ENCODE data around the gene DISC1. TPM values are rescaled to one million over a fixed set of nuclear protein-coding genes. Genes with fewer than 3 reads are reported as not detected.

The DISC1 gene
- total RNA-seq, 1 donor from 2014 or later: 16.0 TPM

GRCh38 chr1:231973830-231974229 is 347.2 kb downstream of the DISC1 start:
- peaks cover 3 to 4% of the 10 kb centered on the region in 2 donors for H3K9me3 ChIP-seq
- H3K27me3 ChIP-seq: no peaks in the 10 kb centered on the region
- TF ChIP-seq CTCF (IDR thresholded peaks at IDR 0.05): no peak
- DNase-seq (ENCODE audit: low spot score in 2 of 2): no peak
- H3K4me3 ChIP-seq: no peak overlapping the region
- H3K36me3 ChIP-seq: no peaks in the 10 kb centered on the region
- no peaks in the 10 kb centered on the region for H3K4me1 ChIP-seq
- intact Hi-C loops (cut with DNase I): no loop called here
- no peak overlapping the region for H3K27ac ChIP-seq

- intact Hi-C loops (cut with DNase I): no loop called here
- no peak for TF ChIP-seq CTCF (IDR thresholded peaks at IDR 0.05)
- Histone ChIP-seq H3K36me3 (no peaks in the 10 kb centered on the region), H3K4me3 (no peak overlapping the region), H3K9me3 (peaks cover 3 to 4% of the 10 kb centered on the region in 2 donors), H3K4me1 (no peaks in the 10 kb centered on the region), H3K27ac (no peak overlapping the region), H3K27me3 (no peaks in the 10 kb centered on the region)
- no peak for DNase-seq (ENCODE audit: low spot score in 2 of 2)
These were observed 349.6 kb downstream of the DISC1 start for GRCh38 chr1:231976231-231976630.

GRCh38 chr1:231981675-231982074 is 355.1 kb downstream of the DISC1 start:
- Histone ChIP-seq H3K9me3 (peaks cover 3 to 4% of the 10 kb centered on the region in 2 donors), H3K36me3 (no peaks in the 10 kb centered on the region), H3K4me3 (no peak overlapping the region), H3K27me3 (no peaks in the 10 kb centered on the region), H3K27ac (no peak overlapping the region), H3K4me1 (no peaks in the 10 kb centered on the region)
- intact Hi-C loops (cut with DNase I): no loop called here
- no peak for DNase-seq (ENCODE audit: low spot score in 2 of 2)
- no peak for TF ChIP-seq CTCF (IDR thresholded peaks at IDR 0.05)

GRCh38 chr1:231982871-231983587 is 356.4 kb downstream of the DISC1 start:
- no peak for TF ChIP-seq CTCF (IDR thresholded peaks at IDR 0.05)

GRCh38 chr1:231983588-231984193 is 357.1 kb downstream of the DISC1 start:
- Histone ChIP-seq H3K27ac (no peak overlapping the region), H3K27me3 (no peaks in the 10 kb centered on the region), H3K4me1 (no peaks in the 10 kb centered on the region), H3K4me3 (no peak overlapping the region), H3K36me3 (no peaks in the 10 kb centered on the region), H3K9me3 (no peaks in the 10 kb centered on the region)
- intact Hi-C loops (cut with DNase I): no loop called here
- TF ChIP-seq CTCF (IDR thresholded peaks at IDR 0.05): no peak
- DNase-seq (ENCODE audit: low spot score in 2 of 2): no peak

More at GRCh38 chr1:231982871-231983587, 356.4 kb downstream of the DISC1 start:
- H3K27me3 ChIP-seq: no peaks in the 10 kb centered on the region
- H3K9me3 ChIP-seq: no peaks in the 10 kb centered on the region
- DNase-seq (ENCODE audit: low spot score in 2 of 2): no peak
- intact Hi-C loops (cut with DNase I): no loop called here
- no peaks in the 10 kb centered on the region for H3K4me1 ChIP-seq
- H3K27ac ChIP-seq: no peak overlapping the region
- no peak overlapping the region for H3K4me3 ChIP-seq
- no peaks in the 10 kb centered on the region for H3K36me3 ChIP-seq
